Measurements from ENCODE around the gene SUB1.
"Not testable (repeated sequence)": the region's sequence is repeated elsewhere in the genome, so short reads cannot be mapped to it uniquely, and the experiment has no call there.

Gene SUB1

GRCh38 chr5:32571128-32571527, 14.2 kb upstream of the SUB1 start:
- no peak overlapping the region for H3K4me3 ChIP-seq (ENCODE audit: low read depth, low read length)
- TF ChIP-seq MYC (IDR thresholded peaks at IDR 0.05; ENCODE audit: low read depth, low read length): no peak
- no peak for TF ChIP-seq MAX (IDR thresholded peaks at IDR 0.05; ENCODE audit: low read depth, low read length)
- no peak for TF ChIP-seq CTCF (IDR thresholded peaks at IDR 0.05; ENCODE audit: low read depth, low read length)
- TF ChIP-seq POLR2A (IDR thresholded peaks at IDR 0.05; ENCODE audit: extremely low read depth, insufficient read length): no peak
- no peak for DNase-seq (ENCODE audit: low read depth)

- TF ChIP-seq MYC (IDR thresholded peaks at IDR 0.05; ENCODE audit: low read depth, low read length) (no peak), CTCF (IDR thresholded peaks at IDR 0.05; ENCODE audit: low read depth, low read length) (no peak), MAX (IDR thresholded peaks at IDR 0.05; ENCODE audit: low read depth, low read length) (no peak), POLR2A (IDR thresholded peaks at IDR 0.05; ENCODE audit: extremely low read depth, insufficient read length) (no peak)
- H3K4me3 ChIP-seq (ENCODE audit: low read depth, low read length): no peak overlapping the region
- DNase-seq (ENCODE audit: low read depth): no peak
These were observed 12.4 kb upstream of the SUB1 start for GRCh38 chr5:32572778-32573480.

- not testable (repeated sequence) for DNase-seq (ENCODE audit: low read depth); H3K4me3 ChIP-seq (ENCODE audit: low read depth, low read length)
These were observed 11.9 kb upstream of the SUB1 start for GRCh38 chr5:32573481-32573854.

GRCh38 chr5:32574540-32575175, 10.7 kb upstream of the SUB1 start:
- no peak for TF ChIP-seq POLR2A (IDR thresholded peaks at IDR 0.05; ENCODE audit: extremely low read depth, insufficient read length)
- no peak for TF ChIP-seq MYC (IDR thresholded peaks at IDR 0.05; ENCODE audit: low read depth, low read length)
- no peak for TF ChIP-seq CTCF (IDR thresholded peaks at IDR 0.05; ENCODE audit: low read depth, low read length)
- no peak for TF ChIP-seq MAX (IDR thresholded peaks at IDR 0.05; ENCODE audit: low read depth, low read length)
- H3K4me3 ChIP-seq (ENCODE audit: low read depth, low read length): no peak overlapping the region
- DNase-seq (ENCODE audit: low read depth): no peak

GRCh38 chr5:32578363-32578762, 7.0 kb upstream of the SUB1 start:
- no peak for TF ChIP-seq POLR2A (IDR thresholded peaks at IDR 0.05; ENCODE audit: extremely low read depth, insufficient read length)
- no peak for TF ChIP-seq MYC (IDR thresholded peaks at IDR 0.05; ENCODE audit: low read depth, low read length)
- no peak for TF ChIP-seq MAX (IDR thresholded peaks at IDR 0.05; ENCODE audit: low read depth, low read length)
- TF ChIP-seq CTCF (IDR thresholded peaks at IDR 0.05; ENCODE audit: low read depth, low read length): no peak
- DNase-seq (ENCODE audit: low read depth): no peak
- no peak overlapping the region for H3K4me3 ChIP-seq (ENCODE audit: low read depth, low read length)

GRCh38 chr5:32578764-32579163, 6.6 kb upstream of the SUB1 start:
- DNase-seq (ENCODE audit: low read depth): no peak
- H3K4me3 ChIP-seq (ENCODE audit: low read depth, low read length): no peak overlapping the region
- TF ChIP-seq CTCF (IDR thresholded peaks at IDR 0.05; ENCODE audit: low read depth, low read length) (no peak), POLR2A (IDR thresholded peaks at IDR 0.05; ENCODE audit: extremely low read depth, insufficient read length) (no peak), MYC (IDR thresholded peaks at IDR 0.05; ENCODE audit: low read depth, low read length) (no peak)
